Cerebellar nuclear complex (tissue), 1 donor: ENCODE data around the gene HAGH.

ENCODE experiments used
- DNase-seq, 2 experiments: peaks; one replicate each; lab custom pipeline; 2025; lab: John Stamatoyannopoulos, UW

Gene HAGH

GRCh38 chr16:1831186-1832075 is 4.8 kb upstream of the HAGH start:
- DNase-seq = no peak

DNA sequence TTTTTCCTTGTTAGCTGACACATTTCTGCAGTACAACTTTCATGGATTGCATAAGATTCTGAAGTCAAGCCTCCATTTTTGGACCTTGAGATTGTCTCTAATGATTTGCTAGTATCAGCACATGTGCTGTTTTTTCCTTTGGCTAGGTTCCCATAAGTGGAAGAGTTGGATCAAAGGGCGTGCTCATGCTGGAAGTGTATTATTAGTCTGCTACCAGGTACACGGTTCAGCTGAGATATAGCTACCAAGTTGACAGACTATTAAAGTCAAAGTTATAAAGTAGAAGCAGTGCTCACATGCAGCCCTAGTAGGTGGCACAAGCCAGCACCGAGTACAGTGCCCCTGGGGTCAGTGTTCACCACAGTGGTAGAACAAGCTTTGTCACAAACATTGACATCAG is 3.6 kb upstream of the HAGH start:
- no peak for DNase-seq

GRCh38 chr16:1828645-1829410 is 2.2 kb upstream of the HAGH start:
- no peak for DNase-seq

DNA sequence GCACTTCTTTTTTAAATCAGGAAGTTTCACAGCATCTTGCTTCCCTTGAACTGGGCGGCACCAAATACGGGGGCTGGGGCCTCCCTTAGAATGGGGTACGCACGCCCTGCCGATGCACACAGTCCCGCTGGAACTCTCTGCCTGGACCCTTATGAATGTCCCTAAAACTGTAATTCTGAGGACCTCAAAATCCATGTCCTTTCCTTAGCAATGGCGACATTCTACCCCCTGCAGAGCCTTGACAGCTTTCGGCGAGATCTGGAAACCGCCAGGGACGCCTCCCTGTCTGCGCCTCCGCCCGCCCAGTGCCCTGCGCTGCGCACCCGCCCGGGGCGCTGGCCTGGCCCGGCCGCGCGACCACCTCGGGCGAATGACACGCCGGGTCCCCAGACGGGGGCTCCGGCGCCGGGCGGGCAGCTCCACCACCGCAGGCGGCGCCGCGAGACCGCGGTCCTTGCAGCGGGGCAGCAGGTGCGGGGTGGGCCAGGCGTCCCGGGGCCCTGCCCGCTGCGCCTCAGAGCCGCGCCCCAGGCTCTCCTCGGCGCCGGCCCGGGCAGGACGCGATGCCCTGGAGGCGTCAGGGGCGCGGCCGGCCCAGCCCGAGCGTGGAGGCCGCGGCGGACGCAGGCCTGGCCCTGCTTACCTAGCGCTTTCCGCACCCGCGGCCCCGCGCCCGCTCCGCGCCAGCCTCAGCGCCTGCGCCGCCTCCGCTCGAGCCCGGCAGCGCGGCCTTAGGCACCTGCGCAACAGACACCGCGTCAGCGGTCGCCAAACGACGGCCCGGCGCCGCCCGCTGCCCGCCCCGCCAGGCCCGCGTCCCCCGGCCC is 548 bp downstream of the HAGH start:
- DNase-seq = no peak

DNA sequence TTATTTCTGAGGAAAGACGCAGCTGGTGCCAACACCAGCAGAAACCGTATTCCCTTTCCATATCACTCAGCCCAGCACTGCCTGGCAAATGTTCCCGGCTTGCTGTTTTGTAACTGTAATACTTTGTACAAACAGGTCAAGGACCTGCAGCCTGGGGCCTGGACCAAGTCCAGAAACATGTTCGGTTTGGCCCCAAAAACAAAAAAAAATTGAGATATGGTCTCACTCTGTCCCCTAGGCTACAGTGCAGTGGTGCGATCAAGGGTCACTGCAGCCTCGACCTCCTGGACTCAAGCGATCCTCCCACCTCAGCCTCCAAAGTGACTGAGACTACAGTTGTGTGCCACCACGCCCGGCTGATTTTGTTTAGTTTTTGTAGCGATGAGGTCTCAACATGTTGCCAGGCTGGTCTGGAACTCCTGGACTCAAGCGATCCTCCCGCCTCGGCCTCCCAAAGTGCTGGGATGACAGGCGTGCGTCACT is 1.2 kb downstream of the HAGH start:
- DNase-seq = no peak

GRCh38 chr16:1823821-1824220 is 2.8 kb downstream of the HAGH start:
- no peak for DNase-seq

DNA sequence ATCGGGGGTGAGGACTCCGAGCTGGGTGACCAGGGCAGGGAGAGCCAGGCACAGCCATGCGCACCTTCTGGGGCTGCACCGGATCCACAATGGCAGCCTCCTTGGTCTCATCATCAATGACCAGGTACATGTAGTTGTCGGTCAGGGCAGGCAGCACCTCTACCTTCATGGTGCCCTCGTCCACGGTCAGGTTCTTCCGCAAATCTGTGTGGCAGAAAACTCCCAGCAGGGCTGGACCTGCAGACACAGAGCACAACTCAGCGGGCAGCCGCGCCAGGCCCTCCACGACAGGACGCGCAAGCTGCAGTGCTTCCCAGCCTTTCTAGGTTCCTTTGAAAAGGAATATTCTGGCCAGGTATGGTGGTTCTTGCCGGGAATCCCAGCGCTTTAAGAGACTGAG is 3.8 kb downstream of the HAGH start:
- no peak for DNase-seq

GRCh38 chr16:1821861-1822611 is 4.6 kb downstream of the HAGH start:
- DNase-seq = no peak

DNA sequence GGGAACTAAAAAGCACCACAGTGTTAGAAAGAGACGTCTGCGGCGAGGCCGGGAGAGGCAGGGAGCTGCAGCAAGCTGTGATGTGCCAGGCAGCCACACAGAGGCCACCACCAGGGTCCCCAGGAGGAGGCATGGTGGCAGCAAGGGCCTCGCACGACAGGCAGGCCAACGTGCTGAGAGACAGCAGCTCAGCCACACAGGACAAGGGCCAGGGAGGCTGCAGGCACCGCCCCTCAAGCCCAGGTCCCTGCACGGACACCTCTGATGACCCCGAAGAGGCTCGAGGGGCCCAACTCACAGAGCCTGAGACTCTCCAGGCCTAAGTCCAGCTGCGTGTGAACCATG is 5.7 kb downstream of the HAGH start:
- no peak for DNase-seq

DNA sequence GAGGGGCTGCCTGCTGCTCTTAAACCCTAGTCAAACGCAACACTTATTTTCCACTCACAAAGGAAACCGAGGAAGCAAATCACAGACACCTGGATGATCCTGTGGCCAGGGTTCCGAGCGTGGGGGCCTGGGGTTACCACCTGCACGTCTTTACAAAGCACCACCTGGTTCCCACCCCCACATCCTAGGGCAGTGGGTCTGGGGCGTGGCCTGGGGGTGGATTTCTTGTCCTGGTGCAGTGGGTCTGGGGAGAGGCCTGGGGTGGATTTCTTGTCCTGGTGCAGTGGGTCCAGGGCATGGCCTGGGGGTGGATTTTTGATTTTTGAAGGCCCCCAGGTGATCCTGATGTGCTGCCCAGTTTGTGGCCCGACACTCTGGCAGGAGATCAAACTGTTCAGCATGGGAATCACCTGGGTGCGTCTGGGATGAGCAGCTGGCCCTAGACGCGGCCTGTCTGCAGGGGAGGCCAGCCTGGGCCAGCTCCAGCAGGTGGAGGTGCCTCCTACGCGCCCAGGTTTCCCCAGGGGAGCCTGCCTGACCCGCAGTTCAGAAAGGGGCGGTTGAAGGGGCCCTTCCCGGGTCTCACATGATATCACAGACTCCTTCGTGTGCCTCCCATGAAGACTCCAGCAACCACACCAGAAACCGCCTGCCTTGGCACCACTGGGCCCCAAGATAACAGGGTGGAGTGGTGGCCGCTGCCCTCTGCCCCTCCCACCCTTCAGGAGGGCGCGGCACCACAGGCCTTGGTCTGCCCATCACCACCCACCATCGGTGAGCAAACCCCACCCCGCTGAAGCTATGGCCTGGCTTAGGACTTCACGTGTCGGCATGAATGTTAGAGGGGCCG is 6.3 kb downstream of the HAGH start:
- no peak for DNase-seq

DNA sequence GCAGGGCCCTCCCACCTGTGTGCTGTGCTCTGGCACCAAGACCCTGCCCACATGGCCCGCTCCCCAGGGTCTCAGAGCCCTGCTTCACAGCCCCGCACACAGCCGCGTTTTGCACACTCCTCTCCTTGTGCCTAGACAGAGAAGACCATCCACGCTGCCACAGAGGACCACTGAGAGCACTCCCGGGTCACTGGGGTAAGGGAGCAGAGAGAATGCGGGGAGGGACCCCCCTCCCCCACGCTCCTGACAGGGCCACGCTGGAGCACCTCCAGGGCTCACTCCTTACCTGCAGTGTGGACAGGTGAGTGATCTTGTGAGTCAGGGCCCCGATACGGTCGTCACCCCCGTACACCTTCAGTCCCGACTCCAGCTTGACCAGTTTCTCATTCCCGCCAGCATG is 7.0 kb downstream of the HAGH start:
- no peak for DNase-seq

- DNase-seq = no peak
These were observed 7.6 kb downstream of the HAGH start for GRCh38 chr16:1818873-1819525.

GRCh38 chr16:1818204-1818872 is 8.3 kb downstream of the HAGH start:
- no peak for DNase-seq

GRCh38 chr16:1817716-1818115 is 8.9 kb downstream of the HAGH start:
- DNase-seq = no peak

DNA sequence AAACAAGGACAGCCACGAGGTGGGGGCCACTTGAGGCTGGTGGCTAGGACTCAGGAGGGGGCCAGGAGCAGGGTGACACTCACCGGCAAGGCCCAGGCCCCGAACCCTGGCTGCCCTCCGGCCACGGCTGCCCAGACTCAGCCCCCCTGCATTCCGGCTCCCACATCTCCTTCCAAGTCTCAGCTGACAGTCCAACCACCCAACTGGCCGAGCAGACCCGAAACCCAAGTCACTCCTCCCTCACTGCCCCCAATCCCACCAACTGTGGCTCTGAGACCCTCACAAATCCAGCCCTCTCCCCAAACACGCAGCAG is 9.4 kb downstream of the HAGH start:
- DNase-seq = no peak

- DNase-seq = no peak
These were observed 10.0 kb downstream of the HAGH start for GRCh38 chr16:1816396-1817275.

- DNase-seq = no peak
These were observed 11.2 kb downstream of the HAGH start for GRCh38 chr16:1815461-1815860.

DNA sequence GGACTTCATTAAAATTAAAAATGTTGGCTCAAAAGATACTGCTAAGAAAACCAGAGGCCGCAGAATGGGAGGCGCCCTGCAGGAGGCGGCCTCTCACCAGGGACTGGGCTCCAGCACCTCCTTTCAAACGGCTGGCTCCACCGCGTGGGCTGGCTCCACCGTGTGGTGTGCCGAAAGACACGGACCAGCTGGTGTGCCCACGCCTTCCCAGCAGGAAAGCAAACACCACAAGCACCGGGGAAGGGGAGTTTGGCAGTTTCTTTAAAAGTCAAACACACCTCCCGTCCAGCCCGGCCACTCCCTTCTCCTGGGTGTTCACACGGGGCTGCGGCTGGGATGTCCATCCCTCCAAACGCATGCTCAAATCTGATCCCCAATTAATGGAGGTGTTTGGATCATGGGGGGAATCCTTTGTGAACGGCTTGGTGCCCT is 13.9 kb downstream of the HAGH start:
- peak in 1 of 2 experiments; percentile 2 for DNase-seq

DNA sequence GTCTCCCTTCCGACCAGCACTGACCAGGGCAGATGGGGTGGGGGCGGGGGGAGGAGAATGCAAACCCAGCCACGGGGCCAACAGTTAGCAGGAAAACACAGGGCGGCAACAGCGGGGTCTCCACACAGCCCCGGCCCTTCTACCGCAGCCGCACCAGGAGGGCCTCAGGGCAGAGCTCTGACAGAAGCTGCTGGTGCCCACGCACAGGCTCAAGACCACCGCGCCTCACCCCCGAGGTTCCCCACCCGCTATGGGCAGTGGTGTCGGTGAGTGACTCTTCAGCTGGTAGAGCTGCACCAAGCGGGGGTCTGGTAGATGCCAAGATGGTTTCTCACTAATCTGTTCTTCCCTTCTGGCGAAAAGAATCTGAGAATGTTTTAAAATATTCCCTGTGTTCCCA is 16.1 kb downstream of the HAGH start:
- DNase-seq = no peak
